ENCODE data around the gene SLC7A6.

Gene SLC7A6

GRCh38 chr16:68343137-68343536 lies 78.8 kb downstream of the SLC7A6 start:
- no peak overlapping the region for H3K4me3 ChIP-seq (ENCODE audit: low read depth, low read length)
- TF ChIP-seq CTCF (IDR thresholded peaks at IDR 0.05; ENCODE audit: insufficient read depth, low read depth, low read length, missing control alignments): no peak
- no peak for DNase-seq (ENCODE audit: low read depth)

DNA sequence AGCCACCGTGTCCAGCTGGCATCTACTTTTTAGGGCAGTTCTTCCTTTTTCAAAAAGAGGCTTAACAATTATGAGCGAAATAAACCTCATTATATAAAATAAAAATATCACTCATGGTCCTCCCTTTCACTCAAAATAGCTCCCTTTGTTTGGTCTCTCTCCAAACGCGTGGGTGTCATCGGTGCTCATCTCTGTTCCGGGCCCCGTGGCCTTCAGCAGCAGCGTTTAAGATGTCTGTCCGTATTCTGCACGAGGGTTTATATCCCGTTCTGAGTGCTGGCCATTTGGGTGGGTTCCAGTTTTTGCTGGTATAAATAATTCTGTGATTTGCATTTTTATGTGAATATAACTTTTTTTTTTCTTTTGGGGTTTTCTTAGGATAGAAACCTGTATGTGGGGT lies 79.9 kb downstream of the SLC7A6 start:
- H3K4me3 ChIP-seq (ENCODE audit: low read depth, low read length): no peak overlapping the region
- TF ChIP-seq CTCF (IDR thresholded peaks at IDR 0.05; ENCODE audit: insufficient read depth, low read depth, low read length, missing control alignments): no peak
- no peak for DNase-seq (ENCODE audit: low read depth)

DNA sequence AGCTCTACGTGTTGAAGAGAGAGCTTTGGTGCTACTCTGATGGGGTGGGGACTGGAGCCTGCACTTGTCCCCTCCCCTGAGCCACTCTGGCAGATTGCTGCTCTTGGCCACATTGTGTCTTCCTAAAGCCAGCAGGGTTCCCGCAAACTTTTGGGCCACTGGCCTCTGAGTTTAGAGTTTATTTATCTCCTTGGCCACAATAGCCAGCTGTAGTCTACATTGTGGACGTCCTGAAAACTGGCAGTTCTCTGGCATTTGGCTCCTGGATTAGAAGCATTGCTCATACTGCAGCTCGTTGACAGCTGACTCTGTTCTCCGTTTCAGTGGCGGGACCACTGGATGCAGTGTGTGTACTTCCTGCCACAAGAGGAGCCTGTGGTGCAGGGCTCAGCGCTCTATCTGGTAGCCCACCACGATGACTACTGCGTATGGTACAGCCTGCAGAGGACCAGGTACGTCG lies 81.1 kb downstream of the SLC7A6 start:
- H3K4me3 ChIP-seq (ENCODE audit: low read depth, low read length): no peak overlapping the region
- no peak for DNase-seq (ENCODE audit: low read depth)
- no peak for TF ChIP-seq CTCF (IDR thresholded peaks at IDR 0.05; ENCODE audit: insufficient read depth, low read depth, low read length, missing control alignments)

GRCh38 chr16:68345958-68346635 lies 81.8 kb downstream of the SLC7A6 start:
- H3K4me3 ChIP-seq (ENCODE audit: low read depth, low read length): no peak overlapping the region
- TF ChIP-seq CTCF (IDR thresholded peaks at IDR 0.05; ENCODE audit: insufficient read depth, low read depth, low read length, missing control alignments): no peak
- DNase-seq (ENCODE audit: low read depth): no peak

DNA sequence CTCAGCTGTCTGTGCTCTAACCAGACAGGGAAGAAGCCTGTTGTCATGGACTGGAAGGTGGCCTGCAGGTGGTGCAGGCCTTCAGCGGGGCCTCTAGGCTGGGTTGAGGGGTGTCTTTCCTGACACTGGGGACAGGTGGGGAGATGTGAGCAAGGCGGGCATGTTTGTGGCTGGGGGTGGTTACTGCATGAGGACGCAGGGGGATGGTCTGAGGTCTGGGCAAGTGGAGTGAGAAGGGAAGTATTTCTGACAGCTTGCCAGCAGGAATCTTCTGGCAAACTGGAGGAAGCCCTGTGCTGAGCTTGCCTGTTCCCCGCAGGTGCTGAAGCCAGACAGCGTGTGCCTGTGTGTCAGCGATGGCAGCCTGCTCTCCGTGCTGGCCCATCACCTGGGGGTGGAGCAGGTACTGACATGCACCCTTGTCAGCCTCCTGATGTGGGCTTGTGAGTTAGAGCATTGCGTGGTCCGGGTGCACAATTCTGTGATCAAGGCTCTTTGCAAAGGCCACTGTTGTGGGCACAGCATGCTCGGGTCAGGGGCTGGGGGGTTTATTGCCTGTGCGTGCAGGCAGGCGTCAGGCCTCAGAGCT lies 82.7 kb downstream of the SLC7A6 start:
- no peak for DNase-seq (ENCODE audit: low read depth)
- H3K4me3 ChIP-seq (ENCODE audit: low read depth, low read length): no peak overlapping the region
- TF ChIP-seq CTCF (IDR thresholded peaks at IDR 0.05; ENCODE audit: insufficient read depth, low read depth, low read length, missing control alignments): no peak

DNA sequence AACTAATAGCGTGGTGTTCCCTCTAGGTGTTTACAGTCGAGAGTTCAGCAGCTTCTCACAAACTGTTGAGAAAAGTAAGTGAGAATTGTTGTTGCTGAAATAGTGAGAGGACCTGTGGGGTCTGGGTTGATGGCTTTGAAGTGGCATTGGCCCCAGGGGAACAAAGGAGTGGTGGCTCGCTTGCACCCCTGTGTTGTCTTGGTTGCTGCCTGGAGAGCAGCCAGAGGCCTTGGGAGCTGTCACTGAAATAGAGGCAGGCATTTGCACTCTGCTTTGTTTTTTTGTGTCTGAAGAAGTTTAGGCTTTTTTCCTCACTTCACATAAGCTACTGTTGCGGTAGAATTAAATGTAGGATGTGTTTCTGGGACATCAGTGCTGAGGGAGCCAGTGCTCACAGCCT lies 83.3 kb downstream of the SLC7A6 start:
- H3K4me3 ChIP-seq (ENCODE audit: low read depth, low read length): no peak overlapping the region

More for the DNA sequence above, 83.3 kb downstream of the SLC7A6 start:
- no peak for DNase-seq (ENCODE audit: low read depth)
- no peak for TF ChIP-seq CTCF (IDR thresholded peaks at IDR 0.05; ENCODE audit: insufficient read depth, low read depth, low read length, missing control alignments)
